H1 (cell line): ENCODE data around the gene ZNF609. TPM values are rescaled to one million over a fixed set of nuclear protein-coding genes. Genes with fewer than 3 reads are reported as not detected.

ENCODE experiments used
- CTCF ChIA-PET: fragments of 300-600 bp; sonication (Branson Sonifier 250); formaldehyde crosslinking; loops from one replicate; lab custom pipeline; 2021; ENCODE audit not compliant: partially characterized antibody; lab: Charles Lee
- POLR2A ChIA-PET: fragments of 300-600 bp; sonication (Branson Sonifier 250); formaldehyde crosslinking; loops from one replicate; lab custom pipeline; 2021; ENCODE audit warnings: inconsistent platforms; ENCODE audit not compliant: partially characterized antibody; lab: Charles Lee
- DNase-seq, 2 experiments: peaks; one replicate each; pipeline versions ENCODE4 v3.0.0 to v3.0.0-alpha.2; 2010 to 2022; ENCODE audit warnings: low spot score in 2 of 2, low read depth in 1 of 2, mixed read lengths in 1 of 2
- FAIRE-seq: peaks from 2 replicates; lab custom pipeline; 2011; peaks lifted over from hg19 to GRCh38; lab: Jason Lieb, UNC
- H2AFZ ChIP-seq: 2 replicates; pipeline ENCODE4 v1.8.1; 2012; ENCODE audit warnings: low read length, inconsistent platforms
- H2AK5ac ChIP-seq: 2 replicates; pipeline ENCODE4 v1.6.1; 2013; ENCODE audit warnings: low read depth, low read length
- H2BK120ac ChIP-seq: replicated peaks from 2 replicates; pipeline ENCODE3; 2013; ENCODE audit warnings: low read depth, low read length, inconsistent platforms
- H2BK12ac ChIP-seq: 2 replicates; pipeline ENCODE4 v1.6.1; 2013; ENCODE audit warnings: low read depth, low read length
- H2BK15ac ChIP-seq: 2 replicates; pipeline ENCODE4 v1.6.1; 2013; ENCODE audit warnings: low read length
- H2BK20ac ChIP-seq: 2 replicates; pipeline ENCODE4 v1.6.1; 2013; ENCODE audit warnings: low read length
- H2BK5ac ChIP-seq: 2 replicates; pipeline ENCODE4 v1.6.1; 2013; ENCODE audit warnings: low read depth, low read length
- H3K14ac ChIP-seq: 2 replicates; pipeline ENCODE4 v1.6.1; 2013; ENCODE audit warnings: inconsistent platforms; ENCODE audit not compliant: insufficient read length
- H3K18ac ChIP-seq: 2 replicates; pipeline ENCODE4 v1.6.1; 2013; ENCODE audit warnings: low read length; ENCODE audit errors: extremely low read depth
- H3K23ac ChIP-seq: 2 replicates; pipeline ENCODE4 v1.6.1; 2013; ENCODE audit warnings: inconsistent platforms; ENCODE audit not compliant: insufficient read length
- H3K23me2 ChIP-seq: 2 replicates; pipeline ENCODE4 v1.6.1; 2013; ENCODE audit warnings: low read depth, low read length
- H3K27ac ChIP-seq: 2 replicates; pipeline ENCODE4 v1.6.1; 2011; ENCODE audit warnings: low read depth, low read length, inconsistent platforms
- H3K27me3 ChIP-seq, 4 experiments: replicated peaks in 1 of 4; 1 replicate in 1 of 4; 2 replicates in 3 of 4; pipeline versions ENCODE4 v1.6.1 to v1.8.1; 2011 to 2013; ENCODE audit warnings: low read length in 3 of 4, mild to moderate bottlenecking in 3 of 4, inconsistent platforms in 2 of 4, mixed read lengths in 2 of 4, moderate library complexity in 1 of 4; ENCODE audit not compliant: control insufficient read depth in 3 of 4, insufficient read depth in 3 of 4; ENCODE audit errors: extremely low read depth in 1 of 4
- H3K36me3 ChIP-seq, 4 experiments: 2 replicates each; pipeline versions ENCODE4 v1.6.1 to v1.8.1; 2011 to 2013; ENCODE audit warnings: mild to moderate bottlenecking in 4 of 4, low read length in 3 of 4, moderate library complexity in 2 of 4, control low read depth in 1 of 4, inconsistent platforms in 1 of 4; ENCODE audit not compliant: insufficient read depth in 4 of 4, control insufficient read depth in 2 of 4
- H3K4ac ChIP-seq: replicated peaks from 2 replicates; pipeline ENCODE3; 2013; ENCODE audit warnings: low read length, low read depth, mixed read lengths, inconsistent platforms; ENCODE audit not compliant: insufficient read length
- H3K4me1 ChIP-seq, 4 experiments: replicated peaks in 1 of 4; 1 replicate in 1 of 4; 2 replicates in 3 of 4; pipeline versions ENCODE4 v1.6.1 to v1.8.1; 2011 to 2013; ENCODE audit warnings: low read length in 3 of 4, inconsistent platforms in 2 of 4, mixed read lengths in 1 of 4; ENCODE audit not compliant: insufficient read depth in 4 of 4, control insufficient read depth in 3 of 4
- H3K4me2 ChIP-seq, 2 experiments: 2 replicates each; pipeline versions ENCODE4 v1.6.1 to v1.8.1; 2011 to 2013; ENCODE audit warnings: low read depth in 2 of 2, low read length in 2 of 2, control low read depth in 1 of 2, inconsistent platforms in 1 of 2, mild to moderate bottlenecking in 1 of 2; ENCODE audit not compliant: insufficient read depth in 1 of 2
- H3K4me3 ChIP-seq, 4 experiments: fragments of 200-600, 300-600 bp in 1 of 4; sonication (generic), shearing (Covaris generic), sonication (Bioruptor Twin) in 1 of 4; 2 replicates each; pipeline versions ENCODE4 v1.5.1 to v1.8.1; 2011 to 2016; ENCODE audit warnings: low read length in 4 of 4, low read depth in 3 of 4, control low read depth in 2 of 4, inconsistent platforms in 2 of 4, mild to moderate bottlenecking in 2 of 4, mixed read lengths in 1 of 4, moderate library complexity in 1 of 4; ENCODE audit not compliant: insufficient read depth in 2 of 4; ENCODE audit errors: extremely low read depth in 1 of 4
- H3K56ac ChIP-seq: replicated peaks from 2 replicates; pipeline ENCODE3; 2013; ENCODE audit warnings: low read depth, mild to moderate bottlenecking, mixed read lengths, low read length, inconsistent platforms; ENCODE audit not compliant: insufficient read length
- H3K79me1 ChIP-seq: 2 replicates; pipeline ENCODE4 v1.6.1; 2013; ENCODE audit warnings: low read depth, low read length, control low read depth
- H3K79me2 ChIP-seq, 2 experiments: 2 replicates each; pipeline versions ENCODE4 v1.6.1 to v1.8.1; 2012 to 2013; ENCODE audit warnings: low read length in 2 of 2, mild to moderate bottlenecking in 2 of 2, inconsistent platforms in 1 of 2; ENCODE audit not compliant: insufficient read depth in 2 of 2, control insufficient read depth in 1 of 2
- H3K9ac ChIP-seq, 4 experiments: replicated peaks in 1 of 4; 1 replicate in 1 of 4; 2 replicates in 3 of 4; pipeline versions ENCODE4 v1.6.1 to v1.8.1; 2011 to 2013; ENCODE audit warnings: low read depth in 3 of 4, low read length in 3 of 4, control low read depth in 2 of 4, mild to moderate bottlenecking in 2 of 4, moderate library complexity in 2 of 4, inconsistent platforms in 1 of 4; ENCODE audit errors: extremely low read depth in 1 of 4
- H3K9me3 ChIP-seq, 2 experiments: 2 replicates each; pipeline versions ENCODE4 v1.6.1 to v1.8.1; 2012 to 2013; ENCODE audit warnings: mild to moderate bottlenecking in 2 of 2, moderate library complexity in 2 of 2, control low read depth in 1 of 2, inconsistent platforms in 1 of 2, low read depth in 1 of 2, low read length in 1 of 2, mixed read lengths in 1 of 2; ENCODE audit not compliant: insufficient read depth in 2 of 2
- H4K20me1 ChIP-seq, 2 experiments: replicated peaks in 1 of 2; 2 replicates each; pipeline versions ENCODE3 to v1.8.1; 2011 to 2013; ENCODE audit warnings: inconsistent platforms in 2 of 2, low read length in 2 of 2, mild to moderate bottlenecking in 1 of 2; ENCODE audit not compliant: insufficient read depth in 2 of 2, control insufficient read depth in 1 of 2
- H4K5ac ChIP-seq: 2 replicates; pipeline ENCODE4 v1.6.1; 2013; ENCODE audit warnings: low read length, low read depth, mixed read lengths, inconsistent platforms; ENCODE audit not compliant: insufficient read length
- H4K8ac ChIP-seq: 2 replicates; pipeline ENCODE4 v1.8.0; 2013; ENCODE audit warnings: mild to moderate bottlenecking, moderate library complexity, low read length, inconsistent platforms; ENCODE audit not compliant: insufficient read depth; ENCODE audit errors: extremely low read depth
- H4K91ac ChIP-seq: replicated peaks from 2 replicates; pipeline ENCODE3; 2013; ENCODE audit warnings: low read length, mixed read lengths, inconsistent platforms; ENCODE audit not compliant: insufficient read length
- CBX8 ChIP-seq: fragments of 300-800, 300-1000 bp; sonication (generic); IDR thresholded peaks from 2 replicates; pipeline ENCODE4 v1.7.1; 2016; ENCODE audit warnings: low read depth, low read length, borderline replicate concordance
- GTF2F1 ChIP-seq: IDR thresholded peaks from 2 replicates; pipeline ENCODE4 v1.6.1; 2012; ENCODE audit warnings: low read depth, low read length, improper control_type of control experiment, borderline replicate concordance
- TEAD4 ChIP-seq: IDR thresholded peaks from 2 replicates; pipeline ENCODE4 v1.6.1; 2012; ENCODE audit warnings: low read depth, low read length, inconsistent platforms, mixed read lengths
- polyA plus RNA-seq, 7 experiments: library from polyadenylated mRNA; depleted of rRNA in 3 of 7; stranded (reverse) in 5 of 7; unstranded in 2 of 7; fragments of >200 nt in 5 of 7; fragments of 200-250 nt in 2 of 7; gene quantifications; 1 replicate in 5 of 7; 2 replicates in 1 of 7; 4 replicates in 1 of 7; pipeline versions ENCODE4 v1.2.1 to v1.2.3, GENCODE V29; 2011 to 2013; ENCODE audit warnings: missing spikeins in 2 of 7, mixed read lengths in 2 of 7
- total RNA-seq: library from RNA; stranded (reverse); fragmentation: NEBNext Ultra II Directional; extraction: Animal tissue kit (Norgen Biotek cat#: 25700); gene quantifications from 2 replicates; pipeline ENCODE4 v1.2.1, GENCODE V29; 2021
- TF ChIP-seq, protein P1 (sequence below): IDR thresholded peaks from 2 replicates; pipeline ENCODE4 v1.6.1; 2011; ENCODE audit warnings: low read length, improper control_type of control experiment

ZNF609 gene
- total and polyA plus RNA-seq, 2 of the 8 experiments (the other 6 are each of a cell fraction or from before 2014, with no cell fraction given) = 15.5 to 47.8 TPM

DNA sequence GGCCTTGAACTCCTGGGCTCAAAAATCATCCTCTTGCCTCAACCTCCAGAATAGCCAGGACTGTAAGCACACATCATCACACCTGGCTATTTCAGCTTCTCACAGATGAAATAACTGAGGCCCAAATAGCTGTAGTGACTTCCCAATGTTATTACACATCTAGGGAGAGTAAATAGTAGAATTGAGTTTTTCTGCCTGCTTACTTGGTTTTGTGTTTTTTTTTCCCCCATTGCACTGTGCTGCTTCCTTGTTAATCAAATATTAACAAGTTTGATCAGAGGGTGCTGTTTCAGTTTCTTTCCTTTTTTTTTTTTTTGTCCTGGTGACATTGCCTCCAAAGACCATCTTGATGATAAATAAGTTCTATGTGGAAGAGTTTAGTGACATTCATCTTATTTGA lies 23.4 kb downstream of the ZNF609 start:
- H2BK12ac ChIP-seq = no peak overlapping the region
- no peak overlapping the region for H3K27ac ChIP-seq
- TF ChIP-seq CBX8 (no peak), GTF2F1 (no peak), TEAD4 (no peak)
- TF ChIP-seq, protein P1, sequence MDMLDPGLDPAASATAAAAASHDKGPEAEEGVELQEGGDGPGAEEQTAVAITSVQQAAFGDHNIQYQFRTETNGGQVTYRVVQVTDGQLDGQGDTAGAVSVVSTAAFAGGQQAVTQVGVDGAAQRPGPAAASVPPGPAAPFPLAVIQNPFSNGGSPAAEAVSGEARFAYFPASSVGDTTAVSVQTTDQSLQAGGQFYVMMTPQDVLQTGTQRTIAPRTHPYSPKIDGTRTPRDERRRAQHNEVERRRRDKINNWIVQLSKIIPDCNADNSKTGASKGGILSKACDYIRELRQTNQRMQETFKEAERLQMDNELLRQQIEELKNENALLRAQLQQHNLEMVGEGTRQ = no peak
- ChIA-PET POLR2A (interaction anchor here (0.5 to 2.7 kb wide), 7 partner anchors 9 to 207 kb away, joined by 3 to 8 read pairs (median 4); no protein-coding TSS in a partner anchor), CTCF (interaction anchor here (0.7 to 1.5 kb wide), 7 partner anchors 11 to 219 kb away, joined by 3 to 6 read pairs (median 3); partner anchors contain the start of gene ZNF609)
- no peak overlapping the region for H3K4me2 ChIP-seq
- H4K5ac ChIP-seq = no peak overlapping the region
- no peaks in the 10 kb centered on the region for H3K27me3 ChIP-seq
- H2BK5ac ChIP-seq = no peak overlapping the region; the same call in 1 of the 2 replicates
- FAIRE-seq (no peak), DNase-seq (no peak)
- no peak overlapping the region for H3K9ac ChIP-seq
- no peaks in the 10 kb centered on the region for H3K4me1 ChIP-seq
- no peaks in the 10 kb centered on the region for H3K79me1 ChIP-seq
- no peak overlapping the region for H2BK120ac ChIP-seq
- no peak overlapping the region for H2AFZ ChIP-seq
- H3K23ac ChIP-seq = no peak overlapping the region
- H3K4ac ChIP-seq = no peak overlapping the region
- no peak overlapping the region for H3K18ac ChIP-seq
- peaks cover 0 to 51% of the 10 kb centered on the region in 2 experiments; a peak in 2 of 4 replicates for H3K79me2 ChIP-seq
- peaks cover 4 to 8% of the 10 kb centered on the region in 2 experiments for H4K20me1 ChIP-seq
- H3K14ac ChIP-seq = no peak overlapping the region
- no peaks in the 10 kb centered on the region for H3K36me3 ChIP-seq
- H3K9me3 ChIP-seq = no peaks in the 10 kb centered on the region
- H4K8ac ChIP-seq = no peak overlapping the region
- no peak overlapping the region for H2BK20ac ChIP-seq
- no peak overlapping the region for H4K91ac ChIP-seq
- H3K4me3 ChIP-seq = no peak overlapping the region
- no peaks in the 10 kb centered on the region for H3K23me2 ChIP-seq
- no peak overlapping the region for H2AK5ac ChIP-seq
- H3K56ac ChIP-seq = no peak overlapping the region
- H2BK15ac ChIP-seq = no peak overlapping the region
